PFSK-1 (cell line): ENCODE measurements around the gene TSPAN18.

Source experiments
- FOXP2 ChIP-seq: optimal IDR thresholded peaks from 2 replicates; pipeline ENCODE3; 2011; ENCODE audit warnings: borderline replicate concordance, control low read depth, inconsistent platforms; ENCODE audit not compliant: insufficient read depth; ENCODE audit errors: extremely low read length, extremely low read depth
- POLR2AphosphoS5 ChIP-seq: IDR thresholded peaks from 2 replicates; pipeline ENCODE4 v1.6.1; 2012; ENCODE audit warnings: low read depth, mild to moderate bottlenecking, control low read depth, low read length, moderate library complexity
- SIN3A ChIP-seq: IDR thresholded peaks from 2 replicates; pipeline ENCODE4 v1.6.1; 2012; ENCODE audit warnings: mild to moderate bottlenecking, low read length, moderate library complexity, borderline replicate concordance; ENCODE audit not compliant: insufficient read depth
- TAF1 ChIP-seq: IDR thresholded peaks from 2 replicates; pipeline ENCODE4 v1.6.1; 2012; ENCODE audit warnings: low read length, control low read depth, borderline replicate concordance; ENCODE audit not compliant: insufficient read depth
- TF ChIP-seq, protein P1 (sequence below), 2 experiments: IDR thresholded peaks; 2 replicates each; pipeline versions ENCODE4 v1.6.1 to v1.8.0; 2011 to 2012; ENCODE audit warnings: low read depth in 2 of 2, low read length in 2 of 2, control low read depth in 1 of 2, inconsistent platforms in 1 of 2, mild to moderate bottlenecking in 1 of 2, moderate library complexity in 1 of 2; ENCODE audit not compliant: insufficient read depth in 1 of 2

DNA sequence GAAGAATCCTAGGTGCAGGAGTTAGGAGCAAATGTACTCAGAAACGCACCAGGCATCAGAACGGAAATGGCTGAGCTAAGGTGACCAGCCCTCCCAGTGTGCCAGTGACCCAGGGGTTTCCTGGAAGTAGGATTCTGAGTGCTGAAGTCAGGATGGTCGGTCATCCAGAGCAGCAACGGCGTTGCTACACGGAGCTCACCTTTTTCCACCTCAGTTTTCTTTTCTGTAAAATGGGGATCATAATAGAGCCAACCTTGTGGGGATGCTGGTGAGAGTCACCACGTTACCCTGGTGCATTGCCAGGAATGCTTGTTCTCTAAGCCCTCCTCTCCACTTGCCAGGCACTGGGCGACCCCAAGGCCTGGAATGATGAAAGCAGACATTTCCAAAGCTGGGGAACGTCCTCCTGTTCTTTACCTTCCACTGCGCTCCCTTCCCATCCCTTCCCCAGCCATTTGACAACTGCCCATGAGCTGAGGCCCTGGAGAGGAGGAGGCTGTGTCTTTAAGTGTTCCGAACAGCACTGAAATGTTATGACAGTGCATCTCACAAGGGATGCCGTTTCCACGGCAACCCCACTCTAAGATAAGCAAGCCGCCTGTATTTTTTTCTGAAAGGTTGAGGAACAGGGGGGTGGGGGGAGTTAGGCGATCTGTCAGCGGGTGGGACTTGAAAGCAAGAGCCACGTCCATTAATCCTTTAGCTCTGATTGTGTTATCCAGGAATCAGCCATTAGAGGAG, 66.8 kb downstream of the TSPAN18 start:
- no peak for TF ChIP-seq TAF1
- no peak for TF ChIP-seq POLR2AphosphoS5
- TF ChIP-seq, protein P1, sequence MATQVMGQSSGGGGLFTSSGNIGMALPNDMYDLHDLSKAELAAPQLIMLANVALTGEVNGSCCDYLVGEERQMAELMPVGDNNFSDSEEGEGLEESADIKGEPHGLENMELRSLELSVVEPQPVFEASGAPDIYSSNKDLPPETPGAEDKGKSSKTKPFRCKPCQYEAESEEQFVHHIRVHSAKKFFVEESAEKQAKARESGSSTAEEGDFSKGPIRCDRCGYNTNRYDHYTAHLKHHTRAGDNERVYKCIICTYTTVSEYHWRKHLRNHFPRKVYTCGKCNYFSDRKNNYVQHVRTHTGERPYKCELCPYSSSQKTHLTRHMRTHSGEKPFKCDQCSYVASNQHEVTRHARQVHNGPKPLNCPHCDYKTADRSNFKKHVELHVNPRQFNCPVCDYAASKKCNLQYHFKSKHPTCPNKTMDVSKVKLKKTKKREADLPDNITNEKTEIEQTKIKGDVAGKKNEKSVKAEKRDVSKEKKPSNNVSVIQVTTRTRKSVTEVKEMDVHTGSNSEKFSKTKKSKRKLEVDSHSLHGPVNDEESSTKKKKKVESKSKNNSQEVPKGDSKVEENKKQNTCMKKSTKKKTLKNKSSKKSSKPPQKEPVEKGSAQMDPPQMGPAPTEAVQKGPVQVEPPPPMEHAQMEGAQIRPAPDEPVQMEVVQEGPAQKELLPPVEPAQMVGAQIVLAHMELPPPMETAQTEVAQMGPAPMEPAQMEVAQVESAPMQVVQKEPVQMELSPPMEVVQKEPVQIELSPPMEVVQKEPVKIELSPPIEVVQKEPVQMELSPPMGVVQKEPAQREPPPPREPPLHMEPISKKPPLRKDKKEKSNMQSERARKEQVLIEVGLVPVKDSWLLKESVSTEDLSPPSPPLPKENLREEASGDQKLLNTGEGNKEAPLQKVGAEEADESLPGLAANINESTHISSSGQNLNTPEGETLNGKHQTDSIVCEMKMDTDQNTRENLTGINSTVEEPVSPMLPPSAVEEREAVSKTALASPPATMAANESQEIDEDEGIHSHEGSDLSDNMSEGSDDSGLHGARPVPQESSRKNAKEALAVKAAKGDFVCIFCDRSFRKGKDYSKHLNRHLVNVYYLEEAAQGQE (IDR thresholded peaks at IDR 0.05; ENCODE audit: insufficient read depth in 1 of 2, low read depth in 2 of 2, low read length in 2 of 2): no peak
- no peak for TF ChIP-seq SIN3A
- no peak for TF ChIP-seq FOXP2
